CD4-positive, alpha-beta T cell (primary cell): ENCODE data around the gene RWDD1. TPM values are rescaled to one million over a fixed set of nuclear protein-coding genes. Genes with fewer than 3 reads are reported as not detected.

Source experiments
- ATAC-seq: fragments of 200-7000 bp; cut with Tn5 transposase; one replicate; pipeline ENCODE4 v1.10.0; 2022; ENCODE audit warnings: mild to moderate bottlenecking; ENCODE audit not compliant: poor library complexity
- CTCF ChIA-PET: fragments of 350-600 bp; sonication (Branson Sonifier 250); formaldehyde crosslinking; loops from one replicate; lab custom pipeline; 2021; ENCODE audit warnings: antibody characterized with exemption, inconsistent platforms; lab: Charles Lee
- POLR2A ChIA-PET: fragments of 350-600 bp; sonication (Branson Sonifier 250); formaldehyde crosslinking; loops from one replicate; lab custom pipeline; 2021; ENCODE audit warnings: antibody characterized with exemption, inconsistent platforms; lab: Charles Lee
- DNase-seq, 14 experiments: peaks; one replicate each; pipeline ENCODE4 v3.0.0-alpha.2; 2013 to 2020; ENCODE audit warnings: mixed read lengths in 2 of 14
- H3K27ac ChIP-seq, 2 donors: one replicate each; pipeline versions ENCODE4 v1.5.1 to v1.7.0; 2013; ENCODE audit warnings: low read length in 2 of 2, low read depth in 1 of 2, mild to moderate bottlenecking in 1 of 2
- H3K27me3 ChIP-seq, 2 experiments: 1 replicate in 1 of 2; 2 replicates in 1 of 2; pipeline versions ENCODE4 v1.6.1 to v1.7.0; 2013; ENCODE audit warnings: low read length in 2 of 2, control low read depth in 1 of 2, mild to moderate bottlenecking in 1 of 2, moderate library complexity in 1 of 2; ENCODE audit not compliant: insufficient read depth in 2 of 2, control insufficient read depth in 1 of 2
- H3K36me3 ChIP-seq: one replicate; pipeline ENCODE4 v1.6.1; 2013; ENCODE audit warnings: low read length, control low read depth; ENCODE audit not compliant: insufficient read depth
- H3K4me1 ChIP-seq: one replicate; pipeline ENCODE4 v1.6.1; 2013; ENCODE audit warnings: low read length, control low read depth; ENCODE audit not compliant: insufficient read depth
- H3K4me3 ChIP-seq: one replicate; pipeline ENCODE4 v1.5.1; 2013; ENCODE audit warnings: mild to moderate bottlenecking, low read length, moderate library complexity
- H3K9me3 ChIP-seq, 2 experiments: 1 replicate in 1 of 2; 2 replicates in 1 of 2; pipeline versions ENCODE4 v1.6.1 to v1.7.0; 2013; ENCODE audit warnings: low read length in 2 of 2, mild to moderate bottlenecking in 2 of 2, control low read depth in 1 of 2, moderate library complexity in 1 of 2; ENCODE audit not compliant: control insufficient read depth in 1 of 2, insufficient read depth in 1 of 2
- H3K27ac Mint-ChIP-seq: one replicate; pipeline ENCODE4 v1.8.0; 2020; ENCODE audit warnings: mixed read lengths
- H3K27me3 Mint-ChIP-seq: one replicate; pipeline ENCODE4 v1.8.0; 2021; ENCODE audit warnings: mixed read lengths
- H3K36me3 Mint-ChIP-seq: one replicate; pipeline ENCODE4 v1.8.0; 2021; ENCODE audit warnings: low read depth, mixed read lengths
- H3K4me1 Mint-ChIP-seq: one replicate; pipeline ENCODE4 v1.8.0; 2021; ENCODE audit warnings: low read depth, mixed read lengths
- H3K4me3 Mint-ChIP-seq: one replicate; pipeline ENCODE4 v1.8.0; 2020; ENCODE audit warnings: mild to moderate bottlenecking, mixed read lengths
- H3K9me3 Mint-ChIP-seq: one replicate; pipeline ENCODE4 v1.8.0; 2020; ENCODE audit warnings: mixed read lengths
- CTCF ChIP-seq: fragments of 200-600 bp; IDR thresholded peaks from one replicate; pipeline ENCODE4 v1.8.0; 2022; ENCODE audit warnings: antibody characterized with exemption, mild to moderate bottlenecking
- intact Hi-C, 2 experiments: fragments of 100-400 bp; cut with DNase I in 1 of 2; cut with micrococcal nuclease in 1 of 2; formaldehyde crosslinking; loops; one replicate each; pipeline versions ENCODE4 v1.15.1 to v1.9.0; 2023 to 2025; cut with DNase I, micrococcal nuclease
- total RNA-seq, 174 experiments: library from RNA in 2 of 174; stranded (reverse) in 2 of 174; gene quantifications; one replicate each; pipeline ENCODE4 v1.2.3 and lab custom pipeline; 2021 to 2026

The RWDD1 gene
- total RNA-seq, 2 experiments from 2014 or later = 60.3 to 60.5 TPM

GRCh38 chr6:116578335-116578734, 7.0 kb downstream of the RWDD1 start:
- H3K27ac Mint-ChIP-seq = no peak overlapping the region
- Histone ChIP-seq H3K27ac (no peak overlapping the region), H3K36me3 (peaks cover 40% of the 10 kb centered on the region), H3K4me1 (no peaks in the 10 kb centered on the region), H3K4me3 (no peak overlapping the region), H3K9me3 (no peaks in the 10 kb centered on the region), H3K27me3 (no peaks in the 10 kb centered on the region)
- no peaks in the 10 kb centered on the region for H3K27me3 Mint-ChIP-seq
- H3K9me3 Mint-ChIP-seq = no peaks in the 10 kb centered on the region
- no peak for ATAC-seq
- CTCF ChIA-PET = no interaction called here
- H3K4me3 Mint-ChIP-seq = no peak overlapping the region
- peaks cover 54% of the 10 kb centered on the region for H3K4me1 Mint-ChIP-seq
- intact Hi-C loops = no loop called here
- DNase-seq = no peak
- peaks cover 73% of the 10 kb centered on the region for H3K36me3 Mint-ChIP-seq
- POLR2A ChIA-PET = no interaction called here
- TF ChIP-seq CTCF = no peak

GRCh38 chr6:116579143-116579542, 7.8 kb downstream of the RWDD1 start:
- no peaks in the 10 kb centered on the region for H3K9me3 ChIP-seq
- H3K4me3 Mint-ChIP-seq = no peak overlapping the region
- DNase-seq (no peak), ATAC-seq (no peak)
- ChIA-PET CTCF (no interaction called here), POLR2A (no interaction called here)
- H3K27ac ChIP-seq = no peak overlapping the region
- peaks cover 78% of the 10 kb centered on the region for H3K36me3 Mint-ChIP-seq
- peaks cover 44% of the 10 kb centered on the region for H3K36me3 ChIP-seq
- no peaks in the 10 kb centered on the region for H3K4me1 ChIP-seq
- H3K4me1 Mint-ChIP-seq = peaks cover 46% of the 10 kb centered on the region
- intact Hi-C loops = no loop called here
- no peaks in the 10 kb centered on the region for H3K27me3 Mint-ChIP-seq
- H3K4me3 ChIP-seq = no peak overlapping the region
- H3K9me3 Mint-ChIP-seq = no peaks in the 10 kb centered on the region
- no peak overlapping the region for H3K27ac Mint-ChIP-seq
- H3K27me3 ChIP-seq = no peaks in the 10 kb centered on the region
- TF ChIP-seq CTCF = no peak

DNA sequence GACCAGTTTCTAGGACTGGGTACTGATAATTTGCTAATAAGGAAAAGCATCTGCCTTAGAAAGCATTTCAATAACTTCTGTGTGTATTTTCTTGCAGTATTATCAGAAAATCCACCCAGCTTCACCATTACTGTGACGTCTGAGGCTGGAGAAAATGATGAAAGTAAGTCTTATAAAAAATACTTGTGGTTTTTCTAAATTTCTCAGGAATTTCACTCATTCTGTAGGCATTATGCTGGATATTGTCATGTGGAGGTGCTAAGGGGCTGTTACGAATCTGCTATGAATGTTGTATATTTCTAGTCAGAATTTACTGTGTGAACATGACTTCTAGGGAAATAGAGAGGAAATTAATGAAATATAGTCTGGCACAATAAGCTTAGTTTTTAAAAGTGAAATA, 8.9 kb downstream of the RWDD1 start:
- Histone ChIP-seq H3K4me3 (no peak overlapping the region), H3K9me3 (no peaks in the 10 kb centered on the region), H3K27ac (no peak overlapping the region), H3K4me1 (no peaks in the 10 kb centered on the region), H3K27me3 (no peaks in the 10 kb centered on the region), H3K36me3 (peaks cover 45% of the 10 kb centered on the region)
- ATAC-seq (no peak), DNase-seq (no peak)
- H3K9me3 Mint-ChIP-seq = no peaks in the 10 kb centered on the region
- H3K27me3 Mint-ChIP-seq = no peaks in the 10 kb centered on the region
- CTCF ChIA-PET = no interaction called here
- peaks cover 42% of the 10 kb centered on the region for H3K4me1 Mint-ChIP-seq
- no peak overlapping the region for H3K4me3 Mint-ChIP-seq
- peaks cover 84% of the 10 kb centered on the region for H3K36me3 Mint-ChIP-seq
- POLR2A ChIA-PET = interaction anchor here (0.9 to 1.0 kb wide), 2 partner anchors 8 to 9 kb away, joined by 3 read pairs; partner anchors contain the start of gene RWDD1
- TF ChIP-seq CTCF = no peak
- H3K27ac Mint-ChIP-seq = no peak overlapping the region
- intact Hi-C loops = loop anchor here in 1 of 2 experiments (10.0 kb wide), 1 partner anchor 55 kb away; no protein-coding TSS in a partner anchor
